ENCODE measurements around the gene GRIK3.

The GRIK3 gene

DNA sequence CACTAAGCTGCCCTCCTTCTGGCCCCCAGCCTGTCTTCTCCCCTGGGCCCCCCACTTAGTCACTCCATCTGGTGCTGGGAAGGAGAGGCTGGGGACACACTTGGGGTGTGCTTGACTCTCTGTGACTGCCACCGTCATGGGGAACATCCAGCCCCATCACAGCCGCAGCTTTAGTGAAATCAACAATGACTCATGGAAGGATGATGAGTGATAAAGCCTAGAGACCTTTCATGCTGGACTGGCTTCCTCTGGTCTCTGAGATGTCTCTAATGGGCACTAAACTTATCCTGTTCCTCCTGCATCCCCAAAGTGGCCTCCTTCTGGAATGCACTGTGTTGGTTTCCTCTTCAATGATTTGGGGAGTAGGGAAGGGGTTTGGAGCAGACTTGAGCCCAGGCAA is 172.9 kb downstream of the GRIK3 start:
- FAIRE-seq (no peak), DNase-seq (ENCODE audit: insufficient read length, low spot score) (no peak)
- no peak for TF ChIP-seq POLR2A (IDR thresholded peaks at IDR 0.05; ENCODE audit: low read depth, low read length)

DNA sequence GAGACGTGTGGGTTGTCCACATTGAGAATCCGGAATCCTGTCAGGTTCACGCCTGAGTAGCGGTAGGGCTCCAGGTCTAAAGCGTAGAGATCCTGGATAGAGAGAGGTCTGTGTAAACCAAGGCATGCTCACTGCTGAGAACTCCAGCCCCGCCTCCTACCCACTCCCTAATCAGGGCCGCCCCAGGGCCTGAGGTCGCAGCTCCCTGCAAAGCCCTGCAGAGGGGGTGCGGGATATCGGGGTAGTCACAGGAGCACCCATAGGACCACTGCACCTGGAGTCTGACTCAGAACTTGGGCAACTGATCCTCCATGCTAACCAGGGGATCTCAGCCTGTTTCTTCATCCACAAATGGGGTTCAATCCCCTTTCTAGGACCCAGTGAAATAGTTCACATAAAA is 174.4 kb downstream of the GRIK3 start:
- DNase-seq (ENCODE audit: insufficient read length, low spot score) (no peak), FAIRE-seq (no peak)
- TF ChIP-seq POLR2A (IDR thresholded peaks at IDR 0.05; ENCODE audit: low read depth, low read length): no peak

GRCh38 chr1:36858981-36859380 is 175.3 kb downstream of the GRIK3 start:
- TF ChIP-seq POLR2A (IDR thresholded peaks at IDR 0.05; ENCODE audit: low read depth, low read length): no peak
- FAIRE-seq (no peak), DNase-seq (ENCODE audit: insufficient read length, low spot score) (no peak)

GRCh38 chr1:36858553-36858952 is 175.8 kb downstream of the GRIK3 start:
- FAIRE-seq: no peak
- TF ChIP-seq POLR2A (IDR thresholded peaks at IDR 0.05; ENCODE audit: low read depth, low read length): no peak
- DNase-seq (ENCODE audit: insufficient read length, low spot score): no peak

DNA sequence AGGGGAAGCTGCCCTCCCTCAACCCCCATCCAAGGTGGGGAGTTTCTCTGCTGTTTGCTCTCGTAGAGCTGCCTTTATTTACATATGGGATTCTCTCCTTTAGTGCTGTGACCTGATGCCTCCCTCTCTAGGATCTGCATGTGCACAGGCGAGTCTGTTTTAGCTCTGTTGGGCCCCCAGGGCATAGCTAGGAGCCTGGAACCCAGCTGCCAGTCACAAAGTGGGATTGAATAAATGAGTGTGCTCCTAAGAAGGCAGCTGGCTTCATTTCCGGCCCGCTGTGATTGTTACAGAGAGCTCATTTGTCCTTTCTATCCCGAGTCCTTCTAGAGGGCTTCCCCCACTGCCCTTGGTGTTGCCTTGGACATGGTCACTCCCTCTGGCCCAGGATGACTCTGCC is 176.6 kb downstream of the GRIK3 start:
- DNase-seq (ENCODE audit: insufficient read length, low spot score) (no peak), FAIRE-seq (no peak)
- no peak for TF ChIP-seq POLR2A (IDR thresholded peaks at IDR 0.05; ENCODE audit: low read depth, low read length)

DNA sequence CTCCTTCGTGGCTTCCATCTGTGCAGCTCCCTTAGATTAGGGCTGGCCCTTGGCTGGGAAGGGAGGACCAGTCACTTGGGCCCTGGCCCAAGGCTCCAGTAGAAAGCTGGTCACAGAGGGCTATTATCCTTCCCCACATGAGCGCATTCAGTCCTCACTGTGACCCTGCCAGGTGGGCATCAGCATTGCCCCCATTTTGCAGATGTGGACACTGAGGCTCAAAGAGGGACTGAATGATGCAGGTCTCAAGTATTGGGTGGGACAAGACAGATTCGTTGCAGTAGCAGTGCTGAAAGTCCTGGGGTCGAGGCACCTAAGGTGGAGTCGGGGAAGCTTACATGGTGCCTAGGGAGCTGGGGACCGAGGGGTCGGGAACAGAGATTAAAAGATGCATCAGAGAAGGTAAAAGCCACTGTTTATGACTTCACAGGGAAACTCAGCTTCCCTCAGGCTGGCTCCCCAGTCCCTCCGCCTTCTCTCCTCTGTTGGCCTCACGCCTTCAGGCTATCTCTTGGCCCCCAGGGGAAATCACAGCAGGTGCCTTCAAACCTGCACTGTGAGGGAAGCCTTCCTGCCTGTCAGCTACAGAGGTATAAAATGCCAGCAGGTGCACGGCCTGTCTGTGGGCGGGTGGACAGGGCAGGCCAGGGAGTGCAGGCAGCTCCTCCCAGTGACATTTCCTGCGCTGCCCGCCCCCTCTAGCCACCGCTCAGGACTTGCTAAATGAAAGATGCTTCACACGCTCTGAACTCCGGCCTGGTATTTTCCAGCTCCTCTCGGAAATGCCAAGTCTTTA is 178.4 kb downstream of the GRIK3 start:
- DNase-seq (ENCODE audit: insufficient read length, low spot score) (no peak), FAIRE-seq (no peak)
- no peak for TF ChIP-seq POLR2A (IDR thresholded peaks at IDR 0.05; ENCODE audit: low read depth, low read length)

DNA sequence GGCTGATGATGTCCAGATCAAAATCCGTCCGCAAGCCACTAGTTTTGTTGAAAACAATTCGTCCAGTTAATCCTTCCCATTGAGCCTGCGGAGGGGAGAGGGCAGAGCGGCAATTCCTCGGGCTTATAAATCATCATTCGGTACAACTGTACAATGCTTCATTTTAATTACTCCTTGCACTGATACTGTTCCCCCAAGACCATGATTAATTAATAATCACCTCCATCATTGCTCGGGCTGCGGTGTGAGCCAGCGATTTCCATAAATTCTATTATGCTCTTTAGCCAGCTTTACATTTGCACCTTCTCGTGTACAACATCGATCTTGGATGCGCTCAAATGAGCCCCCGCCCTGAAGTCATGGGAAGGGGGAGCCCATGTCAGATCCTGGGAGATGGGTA is 180.7 kb downstream of the GRIK3 start:
- FAIRE-seq: no peak
- no peak for DNase-seq (ENCODE audit: insufficient read length, low spot score)
- no peak for TF ChIP-seq POLR2A (IDR thresholded peaks at IDR 0.05; ENCODE audit: low read depth, low read length)

- FAIRE-seq (no peak), DNase-seq (ENCODE audit: insufficient read length, low spot score) (no peak)
- TF ChIP-seq POLR2A (IDR thresholded peaks at IDR 0.05; ENCODE audit: low read depth, low read length): no peak
These were observed 181.7 kb downstream of the GRIK3 start for GRCh38 chr1:36852586-36852985.

- DNase-seq (ENCODE audit: insufficient read length, low spot score) (no peak), FAIRE-seq (no peak)
- no peak for TF ChIP-seq POLR2A (IDR thresholded peaks at IDR 0.05; ENCODE audit: low read depth, low read length)
These were observed 182.7 kb downstream of the GRIK3 start for GRCh38 chr1:36851595-36851994.

DNA sequence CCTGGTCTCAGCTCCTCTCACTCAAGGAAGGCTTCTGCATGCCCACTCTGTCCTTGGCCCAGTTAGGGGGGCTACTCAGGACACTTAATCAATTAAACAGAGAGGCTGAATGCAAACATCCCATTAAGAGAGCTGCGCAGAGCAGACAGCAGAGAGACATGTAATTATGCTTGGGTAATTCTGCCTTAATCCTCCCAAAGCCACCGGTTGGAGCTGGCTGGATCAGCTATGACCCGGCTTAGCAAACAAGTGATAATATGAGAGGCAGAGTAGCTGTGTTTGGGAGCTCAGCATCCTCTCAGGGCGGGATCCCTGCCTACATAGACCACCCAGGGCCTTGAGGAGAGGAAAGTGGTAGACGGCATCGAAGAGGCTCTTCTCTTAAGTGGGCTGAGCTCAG is 183.2 kb downstream of the GRIK3 start:
- no peak for DNase-seq (ENCODE audit: insufficient read length, low spot score)
- no peak for FAIRE-seq
- TF ChIP-seq POLR2A (IDR thresholded peaks at IDR 0.05; ENCODE audit: low read depth, low read length): no peak

DNA sequence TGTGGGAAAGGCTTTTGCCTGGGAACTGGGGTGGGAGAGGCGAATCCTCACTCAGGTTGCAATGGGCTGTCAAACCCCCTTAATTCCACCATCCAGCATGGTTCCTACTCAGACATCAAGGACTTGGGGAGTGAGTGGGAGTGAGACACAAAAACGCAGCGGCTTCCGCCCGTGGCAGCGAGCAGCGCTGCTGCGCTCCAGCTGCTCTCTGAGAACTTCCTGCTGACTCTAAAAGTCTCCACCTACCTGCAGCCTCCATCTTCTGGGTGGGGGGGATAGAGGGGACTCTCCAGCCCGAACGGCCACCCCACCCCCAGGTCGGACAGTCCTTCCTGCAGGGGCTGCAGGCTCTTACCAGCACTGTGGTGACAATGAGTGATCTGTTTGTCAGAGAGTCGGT is 184.4 kb downstream of the GRIK3 start:
- DNase-seq (ENCODE audit: insufficient read length, low spot score): no peak
- TF ChIP-seq POLR2A (IDR thresholded peaks at IDR 0.05; ENCODE audit: low read depth, low read length): no peak
- no peak for FAIRE-seq

GRCh38 chr1:36847761-36848160 is 186.6 kb downstream of the GRIK3 start:
- no peak for FAIRE-seq
- no peak for TF ChIP-seq POLR2A (IDR thresholded peaks at IDR 0.05; ENCODE audit: low read depth, low read length)
- no peak for DNase-seq (ENCODE audit: insufficient read length, low spot score)

GRCh38 chr1:36847186-36847585 is 187.1 kb downstream of the GRIK3 start:
- no peak for DNase-seq (ENCODE audit: insufficient read length, low spot score)
- no peak for TF ChIP-seq POLR2A (IDR thresholded peaks at IDR 0.05; ENCODE audit: low read depth, low read length)
- no peak for FAIRE-seq

DNA sequence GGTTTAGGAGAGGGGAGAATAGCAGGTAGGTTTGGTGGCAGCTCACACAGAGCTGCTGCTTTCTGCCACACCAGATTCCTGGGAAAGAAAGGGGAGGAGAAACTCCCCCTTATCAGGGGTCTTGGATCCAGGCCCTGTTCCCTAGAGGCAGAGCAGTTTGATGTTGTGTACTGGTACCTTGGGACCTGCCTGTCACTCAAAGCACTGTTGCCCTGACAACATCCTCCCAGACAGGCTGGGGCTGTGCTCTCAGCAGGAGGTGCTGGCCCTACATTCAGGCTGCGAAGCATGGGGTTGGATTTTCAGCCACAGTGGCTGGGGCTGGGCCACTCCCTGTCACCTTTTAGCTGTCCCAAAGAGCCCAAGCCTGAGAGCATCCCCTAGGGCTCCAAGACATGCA is 188.0 kb downstream of the GRIK3 start:
- FAIRE-seq (no peak), DNase-seq (ENCODE audit: insufficient read length, low spot score) (no peak)
- TF ChIP-seq POLR2A (IDR thresholded peaks at IDR 0.05; ENCODE audit: low read depth, low read length): no peak

GRCh38 chr1:36845802-36846201 is 188.5 kb downstream of the GRIK3 start:
- DNase-seq (ENCODE audit: insufficient read length, low spot score) (no peak), FAIRE-seq (no peak)
- no peak for TF ChIP-seq POLR2A (IDR thresholded peaks at IDR 0.05; ENCODE audit: low read depth, low read length)

DNA sequence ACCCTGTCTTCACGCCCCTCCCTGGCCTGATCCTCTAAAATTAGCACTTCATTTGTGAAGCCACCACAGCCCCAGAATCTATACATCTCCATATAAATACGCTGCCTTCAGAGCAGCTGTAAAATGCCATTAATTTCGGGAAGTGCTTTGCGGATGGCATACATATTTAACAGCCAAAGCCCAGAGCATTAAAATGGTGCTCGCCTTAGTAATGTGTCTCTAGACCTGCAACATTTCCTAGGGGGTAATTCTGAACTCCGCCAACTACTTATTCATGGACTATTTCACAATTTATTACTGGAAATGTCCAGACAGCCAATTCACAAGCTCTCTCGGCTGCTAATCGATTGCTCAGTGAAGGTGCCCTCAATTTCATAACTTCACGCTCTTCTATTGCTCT is 189.4 kb downstream of the GRIK3 start:
- DNase-seq (ENCODE audit: insufficient read length, low spot score) (no peak), FAIRE-seq (no peak)
- TF ChIP-seq POLR2A (IDR thresholded peaks at IDR 0.05; ENCODE audit: low read depth, low read length): no peak
